ENCODE data around the gene DDIT3.

DNA sequence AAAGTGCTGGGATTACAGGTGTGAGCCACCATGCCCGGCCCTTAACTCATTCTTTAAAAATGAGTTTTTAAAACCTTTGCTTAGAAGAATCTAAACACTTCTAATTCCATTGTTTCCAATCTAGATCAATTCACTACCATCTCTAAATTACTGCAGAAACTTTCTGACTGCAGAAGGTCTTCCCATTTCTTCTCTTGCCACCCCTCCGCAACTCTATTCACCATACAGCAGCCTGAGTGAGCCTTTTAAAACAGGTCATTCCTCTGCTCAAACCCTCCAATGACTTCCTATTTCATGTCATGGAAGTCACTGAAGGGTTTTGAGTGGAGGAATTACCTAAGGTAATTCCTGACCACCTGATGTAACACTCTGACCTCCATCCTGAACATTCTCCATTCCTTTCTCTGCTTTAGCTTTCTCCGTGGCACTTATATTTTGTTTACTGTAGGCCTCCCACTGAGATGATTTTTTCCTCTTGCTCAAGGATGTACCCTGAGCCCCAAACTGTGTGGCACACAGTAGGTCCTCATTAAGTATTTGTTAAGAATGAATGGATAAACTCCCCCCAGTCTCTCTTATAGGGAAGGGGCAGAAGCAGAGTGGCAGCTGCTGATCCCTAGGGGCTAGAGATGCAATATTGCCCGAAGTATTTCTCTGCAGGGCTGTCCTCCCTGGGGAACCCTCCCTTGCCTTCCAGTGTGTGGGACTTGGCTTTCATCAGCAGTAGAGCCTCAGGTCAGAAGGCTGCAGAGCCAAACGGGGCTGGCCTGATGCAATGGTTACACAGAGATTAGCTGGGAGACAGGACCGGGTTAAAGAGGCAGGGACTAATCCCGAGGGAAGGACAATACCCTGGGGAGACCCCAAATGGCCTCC, 1.2 kb downstream of the DDIT3 start:
- TF ChIP-seq, protein P1, sequence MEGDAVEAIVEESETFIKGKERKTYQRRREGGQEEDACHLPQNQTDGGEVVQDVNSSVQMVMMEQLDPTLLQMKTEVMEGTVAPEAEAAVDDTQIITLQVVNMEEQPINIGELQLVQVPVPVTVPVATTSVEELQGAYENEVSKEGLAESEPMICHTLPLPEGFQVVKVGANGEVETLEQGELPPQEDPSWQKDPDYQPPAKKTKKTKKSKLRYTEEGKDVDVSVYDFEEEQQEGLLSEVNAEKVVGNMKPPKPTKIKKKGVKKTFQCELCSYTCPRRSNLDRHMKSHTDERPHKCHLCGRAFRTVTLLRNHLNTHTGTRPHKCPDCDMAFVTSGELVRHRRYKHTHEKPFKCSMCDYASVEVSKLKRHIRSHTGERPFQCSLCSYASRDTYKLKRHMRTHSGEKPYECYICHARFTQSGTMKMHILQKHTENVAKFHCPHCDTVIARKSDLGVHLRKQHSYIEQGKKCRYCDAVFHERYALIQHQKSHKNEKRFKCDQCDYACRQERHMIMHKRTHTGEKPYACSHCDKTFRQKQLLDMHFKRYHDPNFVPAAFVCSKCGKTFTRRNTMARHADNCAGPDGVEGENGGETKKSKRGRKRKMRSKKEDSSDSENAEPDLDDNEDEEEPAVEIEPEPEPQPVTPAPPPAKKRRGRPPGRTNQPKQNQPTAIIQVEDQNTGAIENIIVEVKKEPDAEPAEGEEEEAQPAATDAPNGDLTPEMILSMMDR (IDR thresholded peaks at IDR 0.05): no peak
- TF ChIP-seq POLR2A (IDR thresholded peaks at IDR 0.05): no peak
